Coronary artery (tissue), 2 donors: ENCODE results near the gene KBTBD13.

Source experiments
- DNase-seq: peaks from one replicate; pipeline ENCODE4 v3.0.0-alpha.2; 2017; ENCODE audit warnings: low spot score
- H3K27ac ChIP-seq, 2 donors: fragments of 200-600 bp; sonication (generic); one replicate each; pipeline ENCODE4 v1.5.1; 2016 to 2019
- H3K4me3 ChIP-seq: fragments of 200-600 bp; sonication (generic); 2 replicates; pipeline ENCODE4 v1.5.1; 2016; ENCODE audit warnings: mild to moderate bottlenecking, moderate library complexity
- TF ChIP-seq, protein P1 (sequence below): fragments of 200-600 bp; sonication (generic); IDR thresholded peaks from one replicate; pipeline ENCODE4 v1.5.1; 2019; ENCODE audit warnings: antibody characterized with exemption

KBTBD13 gene

DNA sequence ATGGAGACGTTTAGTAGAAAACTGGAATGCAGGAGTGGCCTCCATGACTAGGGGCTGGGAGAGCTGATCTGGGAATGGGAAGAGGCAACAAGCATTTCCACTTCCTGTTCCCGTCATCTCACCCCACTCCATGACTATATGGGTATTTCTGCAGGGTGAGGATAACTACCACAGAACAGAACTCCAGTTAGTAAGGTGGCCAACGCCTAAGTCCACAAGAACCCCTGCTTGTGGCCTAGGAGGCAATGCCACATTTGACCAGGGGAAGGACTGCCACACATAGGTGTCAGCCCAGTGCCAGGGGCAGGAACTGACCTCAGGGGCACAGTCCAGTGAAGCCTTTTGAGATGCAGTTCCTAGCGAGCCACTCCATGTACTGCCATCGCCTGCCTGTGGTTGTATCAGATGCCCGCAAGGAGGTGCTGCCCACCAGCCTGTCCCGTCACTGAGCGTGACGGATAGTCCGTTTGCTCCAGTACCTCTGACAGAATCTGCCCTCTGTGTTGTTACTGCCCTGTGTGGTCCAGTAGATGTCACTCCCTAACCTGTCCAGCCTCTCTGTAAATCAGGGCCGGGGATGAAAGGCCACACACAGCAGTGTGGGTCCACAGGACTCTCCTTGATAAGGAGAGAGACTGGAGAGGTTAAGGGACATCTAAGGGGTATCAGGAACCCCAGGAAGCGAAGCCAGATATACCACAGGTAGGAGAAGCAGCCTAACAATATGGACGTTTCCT lies 43.6 kb upstream of the KBTBD13 start:
- DNase-seq: peak; percentile 82
- Histone ChIP-seq H3K4me3 (no peak overlapping the region), H3K27ac (no peak overlapping the region)
- TF ChIP-seq, protein P1, sequence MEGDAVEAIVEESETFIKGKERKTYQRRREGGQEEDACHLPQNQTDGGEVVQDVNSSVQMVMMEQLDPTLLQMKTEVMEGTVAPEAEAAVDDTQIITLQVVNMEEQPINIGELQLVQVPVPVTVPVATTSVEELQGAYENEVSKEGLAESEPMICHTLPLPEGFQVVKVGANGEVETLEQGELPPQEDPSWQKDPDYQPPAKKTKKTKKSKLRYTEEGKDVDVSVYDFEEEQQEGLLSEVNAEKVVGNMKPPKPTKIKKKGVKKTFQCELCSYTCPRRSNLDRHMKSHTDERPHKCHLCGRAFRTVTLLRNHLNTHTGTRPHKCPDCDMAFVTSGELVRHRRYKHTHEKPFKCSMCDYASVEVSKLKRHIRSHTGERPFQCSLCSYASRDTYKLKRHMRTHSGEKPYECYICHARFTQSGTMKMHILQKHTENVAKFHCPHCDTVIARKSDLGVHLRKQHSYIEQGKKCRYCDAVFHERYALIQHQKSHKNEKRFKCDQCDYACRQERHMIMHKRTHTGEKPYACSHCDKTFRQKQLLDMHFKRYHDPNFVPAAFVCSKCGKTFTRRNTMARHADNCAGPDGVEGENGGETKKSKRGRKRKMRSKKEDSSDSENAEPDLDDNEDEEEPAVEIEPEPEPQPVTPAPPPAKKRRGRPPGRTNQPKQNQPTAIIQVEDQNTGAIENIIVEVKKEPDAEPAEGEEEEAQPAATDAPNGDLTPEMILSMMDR: peak; percentile 53

DNA sequence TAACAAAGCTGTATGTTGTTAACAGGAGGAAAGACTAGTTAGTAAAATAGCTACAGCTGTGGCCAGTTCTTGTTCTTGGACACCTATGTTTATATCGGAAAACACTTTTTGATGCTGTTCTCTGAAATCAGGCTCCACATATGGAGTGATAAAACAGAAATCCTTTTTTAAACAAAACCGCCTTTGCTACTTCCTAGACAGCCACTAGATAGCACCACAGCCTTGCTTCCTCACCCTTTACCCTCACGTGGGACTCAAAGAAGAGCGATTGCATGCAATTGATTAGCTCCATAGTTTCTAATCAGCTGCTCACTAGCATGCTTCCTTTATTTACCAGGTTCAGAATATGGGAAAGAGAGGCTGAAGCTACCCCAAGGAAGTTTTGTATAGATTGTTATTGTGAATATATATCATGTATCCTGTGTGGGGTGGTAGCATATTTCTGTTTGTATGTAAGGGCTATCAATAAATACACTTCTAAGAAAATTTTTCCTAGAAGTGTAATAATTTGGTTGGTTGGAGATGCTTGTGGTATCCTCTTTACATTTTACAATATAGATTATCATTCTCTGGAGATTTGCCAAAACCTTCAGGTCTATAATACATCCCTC lies 42.8 kb upstream of the KBTBD13 start:
- H3K4me3 ChIP-seq: no peak overlapping the region
- TF ChIP-seq, protein P1: peak; percentile 44
- no peak overlapping the region for H3K27ac ChIP-seq
- DNase-seq: no peak

DNA sequence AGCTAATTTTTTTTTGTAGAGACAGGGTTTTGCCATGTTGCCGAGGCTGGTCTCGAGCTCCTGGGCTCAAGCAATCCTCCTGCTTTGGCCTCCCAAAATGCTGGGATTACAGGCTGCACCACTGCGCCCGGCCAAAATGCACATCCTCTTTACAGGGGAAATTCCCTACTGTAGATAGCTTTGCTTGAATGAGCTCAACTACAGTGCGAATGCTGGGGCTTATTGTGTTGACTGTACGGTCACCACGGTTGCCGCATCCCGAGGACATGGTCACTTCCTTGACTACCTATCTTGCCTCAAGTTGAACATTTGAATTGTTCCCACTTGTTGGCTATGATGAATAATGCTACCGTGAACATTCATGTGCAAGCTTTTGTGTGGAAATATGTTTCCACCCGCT lies 41.8 kb upstream of the KBTBD13 start:
- DNase-seq: no peak
- TF ChIP-seq, protein P1: no peak
- H3K4me3 ChIP-seq: no peak overlapping the region
- H3K27ac ChIP-seq: no peak overlapping the region

DNA sequence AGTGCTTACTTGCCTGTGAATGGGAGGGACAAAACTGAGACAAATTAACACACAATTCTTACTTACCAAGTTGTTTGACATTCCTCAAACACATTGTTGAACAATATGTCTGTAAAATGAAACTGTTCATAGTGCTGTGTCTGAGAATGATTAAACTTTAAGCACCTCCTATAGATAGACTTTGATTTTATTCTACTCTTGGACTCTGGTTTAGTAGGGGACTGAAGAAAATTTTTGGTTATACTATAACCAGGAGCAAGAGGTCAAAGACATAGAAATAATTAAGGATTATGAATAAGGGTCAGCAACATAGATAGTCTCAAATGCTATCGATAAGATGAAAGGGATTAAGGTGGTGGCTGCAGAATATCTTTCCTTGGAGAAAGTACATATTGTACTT lies 39.2 kb upstream of the KBTBD13 start:
- Histone ChIP-seq H3K4me3 (no peak overlapping the region), H3K27ac (no peak overlapping the region)
- TF ChIP-seq, protein P1: no peak
- DNase-seq: no peak

DNA sequence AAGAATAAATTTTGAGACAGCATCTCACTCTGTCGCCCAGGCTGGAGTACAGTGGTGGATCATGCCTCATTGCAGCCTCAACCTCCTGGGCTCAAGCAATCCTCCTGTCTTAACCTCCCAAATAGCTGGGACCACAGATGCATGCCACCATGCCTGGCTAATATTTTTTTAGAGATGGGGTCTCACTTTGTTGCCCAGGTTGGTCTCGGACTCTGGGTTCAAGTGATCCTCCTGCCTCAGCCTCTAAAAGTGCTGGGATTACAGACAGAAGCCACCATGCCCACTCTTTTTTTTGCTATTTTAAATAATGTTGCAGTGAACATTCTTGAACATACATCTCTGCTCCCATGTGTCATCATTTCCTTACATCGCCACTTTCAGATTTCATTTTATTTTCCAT lies 38.1 kb upstream of the KBTBD13 start:
- TF ChIP-seq, protein P1: no peak
- Histone ChIP-seq H3K27ac (no peak overlapping the region), H3K4me3 (no peak overlapping the region)
- DNase-seq: no peak

DNA sequence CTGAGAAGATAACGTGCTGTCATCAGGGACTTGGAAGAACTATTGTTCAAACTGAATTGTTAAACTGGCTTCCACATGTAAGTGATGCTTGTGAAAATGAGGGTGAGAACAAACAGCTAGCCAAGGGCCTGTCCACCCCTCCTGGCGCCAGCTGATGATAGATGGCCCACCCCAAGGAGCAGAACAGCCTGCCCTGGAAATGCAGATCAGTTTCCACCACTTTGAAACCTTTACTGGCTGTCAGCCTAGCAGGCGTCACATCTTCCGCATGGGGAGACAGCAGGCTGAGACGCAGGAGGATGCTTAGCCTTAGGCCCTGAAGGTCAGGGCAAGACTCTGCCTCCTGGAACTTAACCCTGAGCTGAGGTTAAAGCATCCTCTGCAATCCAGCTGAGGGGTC lies 37.7 kb upstream of the KBTBD13 start:
- DNase-seq: no peak
- TF ChIP-seq, protein P1: no peak
- no peak overlapping the region for H3K4me3 ChIP-seq
- no peak overlapping the region for H3K27ac ChIP-seq

DNA sequence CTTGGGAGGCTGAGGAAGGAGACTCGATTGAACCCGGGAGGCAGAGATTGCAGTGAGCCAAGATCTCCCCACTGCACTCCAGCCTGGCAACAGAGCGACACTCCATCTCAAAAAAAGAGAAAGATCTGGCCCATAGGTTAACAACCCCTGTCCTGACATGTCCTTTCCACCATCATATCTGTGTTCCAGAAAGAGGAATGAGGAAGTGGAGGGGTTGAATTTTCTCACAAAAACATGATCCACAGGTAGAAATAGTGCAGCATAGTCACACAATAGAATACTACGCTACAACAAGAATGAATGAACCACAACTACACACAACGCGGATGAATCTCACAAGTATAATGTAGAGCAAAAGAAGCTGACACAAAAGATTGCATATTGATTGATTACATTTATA lies 36.1 kb upstream of the KBTBD13 start:
- Histone ChIP-seq H3K4me3 (no peak overlapping the region), H3K27ac (no peak overlapping the region)
- TF ChIP-seq, protein P1: no peak
- no peak for DNase-seq
